ENCODE results near the gene FAM171A1. TPM values are rescaled to one million over a fixed set of nuclear protein-coding genes. Genes with fewer than 3 reads are reported as not detected.

The FAM171A1 gene
- total RNA-seq, 1 donor, result 1.1 TPM

- no peak for DNase-seq (ENCODE audit: low read depth in 2 of 3, low spot score in 2 of 3)
These were observed 188.4 kb downstream of the FAM171A1 start for GRCh38 chr10:15182540-15183207.

DNA sequence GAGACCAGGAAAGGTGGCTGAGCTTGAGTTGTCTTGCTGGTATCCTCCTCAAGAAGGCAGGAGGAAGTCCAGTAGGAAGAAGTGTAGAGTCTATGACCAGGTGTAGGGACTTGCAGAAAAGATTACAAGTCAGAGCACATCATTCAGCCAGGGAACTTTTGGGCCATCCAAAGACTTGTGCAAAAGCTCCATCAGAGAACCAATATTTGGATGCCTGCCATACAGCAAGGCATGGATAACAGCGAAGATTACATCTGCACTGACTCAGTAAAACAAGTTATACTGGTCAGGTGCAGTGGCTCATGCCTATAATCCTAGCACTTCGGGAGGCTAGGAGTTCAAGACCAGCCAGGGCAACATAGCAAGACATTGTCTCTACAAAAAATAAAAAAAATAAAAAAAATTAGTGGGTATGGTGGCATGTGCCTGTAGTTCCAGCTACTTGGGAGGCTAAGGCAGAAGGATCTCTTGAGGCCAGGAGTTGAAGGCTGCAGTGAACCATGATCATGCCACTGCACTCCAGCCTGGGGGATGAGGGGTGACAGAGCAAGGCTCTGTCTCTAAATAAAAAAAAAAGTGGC, 189.4 kb downstream of the FAM171A1 start:
- no peak for DNase-seq (ENCODE audit: low read depth in 2 of 3, low spot score in 2 of 3)

GRCh38 chr10:15180736-15181135, 190.4 kb downstream of the FAM171A1 start:
- no peak for DNase-seq (ENCODE audit: low read depth in 2 of 3, low spot score in 2 of 3)

- no peak for DNase-seq (ENCODE audit: low read depth in 2 of 3, low spot score in 2 of 3)
These were observed 194.8 kb downstream of the FAM171A1 start for GRCh38 chr10:15176269-15176668.

DNA sequence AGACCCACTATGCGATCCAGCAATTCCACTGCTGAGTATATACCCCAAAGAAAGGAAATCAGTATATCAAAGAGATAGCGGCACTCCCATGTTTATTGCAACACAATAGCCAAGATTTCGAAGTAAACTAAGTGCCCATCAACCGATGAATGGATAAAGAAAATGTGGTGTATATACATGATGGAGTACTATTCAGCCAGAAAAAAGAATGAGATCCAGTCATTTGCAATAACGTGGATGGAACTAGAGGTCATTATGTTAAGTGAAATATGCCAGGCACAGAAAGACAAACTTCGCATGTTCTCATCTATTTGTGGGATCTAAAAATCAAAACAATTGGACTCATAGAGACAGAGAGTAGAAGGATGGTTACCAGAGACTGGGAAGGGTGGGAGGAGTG, 195.5 kb downstream of the FAM171A1 start:
- no peak for DNase-seq (ENCODE audit: low read depth in 2 of 3, low spot score in 2 of 3)

DNA sequence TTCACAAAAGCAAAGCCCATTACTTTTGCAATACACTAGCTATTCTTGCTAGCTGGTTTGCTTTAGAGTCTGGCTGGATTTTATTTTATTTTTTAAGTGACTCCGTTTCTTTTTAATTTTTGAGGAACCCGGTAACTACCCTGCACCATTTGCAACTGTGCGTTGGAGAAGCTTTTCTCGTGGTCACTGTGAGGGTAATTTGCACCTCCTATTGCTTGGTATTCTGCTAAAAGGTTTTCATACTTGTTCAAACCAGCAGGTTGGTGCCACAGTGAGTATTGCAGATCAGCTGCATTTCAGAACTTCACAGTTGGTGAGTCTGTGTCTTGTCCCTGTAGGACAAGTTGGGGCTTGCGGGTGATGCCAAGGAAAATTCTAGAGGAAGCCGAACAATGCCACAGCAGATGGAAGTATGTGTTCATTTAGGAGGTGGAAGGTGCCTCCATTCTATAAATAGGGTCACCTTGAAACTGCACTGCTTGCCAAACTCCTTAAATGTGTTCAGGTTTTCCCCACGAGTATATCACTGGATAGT, 198.7 kb downstream of the FAM171A1 start:
- no peak for DNase-seq (ENCODE audit: low read depth in 2 of 3, low spot score in 2 of 3)

GRCh38 chr10:15169555-15170401, 201.3 kb downstream of the FAM171A1 start:
- peak; percentile 22 to 68 (median 41) for DNase-seq (ENCODE audit: low read depth in 2 of 3, low spot score in 2 of 3)

DNA sequence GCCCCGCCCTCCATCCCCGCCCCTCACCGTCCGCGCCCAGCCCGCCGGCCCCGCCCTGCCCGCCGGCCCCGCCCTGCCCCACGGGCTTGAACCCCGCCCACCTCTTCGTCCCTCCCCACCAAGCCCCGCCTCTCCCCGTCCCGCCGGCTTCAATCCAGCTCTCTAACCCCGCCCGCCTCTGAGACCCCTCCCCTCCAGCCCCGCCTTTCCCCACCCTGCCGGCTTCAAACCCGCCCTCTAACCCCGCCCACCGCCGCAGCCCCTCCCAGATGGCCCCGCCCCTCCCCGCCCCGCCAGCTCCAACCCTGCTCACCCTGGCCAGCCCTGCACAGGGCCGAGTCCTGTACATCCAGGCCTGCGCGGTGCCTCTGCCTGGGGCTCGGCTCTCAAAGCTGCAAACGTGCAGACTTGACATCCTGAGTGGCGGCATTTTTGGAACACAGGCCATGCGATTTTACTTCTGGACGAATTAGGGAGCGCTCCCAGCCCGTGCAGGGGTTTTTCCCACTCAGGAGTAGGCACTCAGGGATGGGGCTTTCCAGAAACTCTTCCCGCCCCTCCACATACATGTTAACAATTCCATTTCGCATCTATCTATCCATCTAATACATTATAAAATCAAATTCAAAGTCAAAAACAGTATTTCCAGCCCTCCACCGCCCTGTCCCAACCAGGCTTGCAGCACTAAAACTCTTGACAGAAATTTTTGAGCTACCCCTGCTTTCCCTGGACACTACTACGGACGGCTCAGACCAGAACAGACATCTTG, 202.1 kb downstream of the FAM171A1 start:
- peak; percentile 86 to 95 (median 90) for DNase-seq (ENCODE audit: low read depth in 2 of 3, low spot score in 2 of 3)

GRCh38 chr10:15168291-15168785, 202.8 kb downstream of the FAM171A1 start, which contains the start of gene NMT2:
NMT2 (minus strand) TSS chr10:15168693; CDS start chr10:15168612, 81 bp downstream.
- peak in 2 of 3 donors; percentile 77 to 78 for DNase-seq (ENCODE audit: low read depth in 2 of 3, low spot score in 2 of 3)

DNA sequence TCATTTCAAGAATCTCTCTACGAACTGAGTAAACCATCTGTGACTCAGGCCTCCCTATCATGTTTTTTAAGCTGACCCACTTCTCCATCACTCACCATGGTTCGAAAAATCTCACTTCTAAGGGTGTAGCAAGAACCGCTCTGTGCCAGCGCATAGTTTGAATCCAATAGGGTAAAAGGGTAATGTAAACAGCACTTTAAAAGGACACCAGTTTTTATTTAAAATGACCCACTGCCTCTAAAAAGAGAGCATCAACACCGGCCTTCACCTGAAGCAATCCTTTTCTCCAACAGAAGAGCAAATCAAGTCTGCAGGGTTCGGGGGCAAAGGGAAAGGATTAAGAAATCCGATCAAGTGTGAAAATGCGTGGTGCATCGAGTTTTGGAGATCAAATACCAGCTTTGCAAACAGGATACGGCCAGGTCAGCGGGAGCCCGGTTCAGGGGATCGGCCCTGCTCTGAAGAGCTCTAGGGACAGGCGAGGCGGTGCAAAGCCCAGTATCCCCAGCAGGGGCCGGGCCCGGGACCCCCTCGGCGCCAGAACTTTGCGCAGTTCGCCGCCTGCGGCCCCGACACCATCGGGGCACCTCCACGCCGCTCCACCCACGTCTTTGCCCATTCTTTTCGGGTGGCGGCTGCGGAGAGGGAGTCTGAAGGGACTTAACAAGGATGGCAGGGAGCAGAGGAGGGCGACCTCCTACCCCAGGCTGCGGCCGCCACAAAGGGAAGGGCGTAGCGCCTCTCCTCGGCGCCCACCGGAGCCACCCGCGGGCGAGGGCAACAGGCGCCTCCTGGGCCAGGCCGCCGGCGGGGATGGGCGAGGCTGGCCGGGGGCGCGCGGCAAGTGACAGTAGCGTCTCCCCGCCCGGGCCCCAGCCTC, 203.4 kb downstream of the FAM171A1 start:
- DNase-seq (ENCODE audit: low read depth in 2 of 3, low spot score in 2 of 3), result peak; percentile 23 to 65 (median 59)

- no peak for DNase-seq (ENCODE audit: low read depth in 2 of 3, low spot score in 2 of 3)
These were observed 204.8 kb downstream of the FAM171A1 start for GRCh38 chr10:15166325-15166724.

- peak in 2 of 3 donors; percentile 24 to 42 for DNase-seq (ENCODE audit: low read depth in 2 of 3, low spot score in 2 of 3)
These were observed 207.7 kb downstream of the FAM171A1 start for GRCh38 chr10:15163253-15163828.

Small RNAs within 50 kb of the gene (small RNA-seq; reads per million reads assigned to genes)
- not detected for gene AL590365.1

Other genes with a start within 250 kb of the FAM171A1 start
- 4.6 TPM for gene NMT2, start 202.6 kb downstream of the FAM171A1 start, total RNA-seq